Endothelial cell of umbilical vein (primary cell): ENCODE results near the gene TMEM128. TPM values are rescaled to one million over a fixed set of nuclear protein-coding genes. Genes with fewer than 3 reads are reported as not detected.

ENCODE experiments used
- BruUV-seq: library from RNA; stranded (reverse); fragments of 400-500 nt; replicated peaks from 2 replicates; lab custom pipeline; 2021; lab: Mats Ljungman, UMichigan
- CTCF ChIA-PET: fragments of 300-600, 350-600 bp; sonication (Branson Sonifier 250); formaldehyde crosslinking; loops from one replicate; lab custom pipeline; 2021; ENCODE audit warnings: antibody characterized with exemption, inconsistent platforms; lab: Charles Lee
- POLR2A ChIA-PET: fragments of 300-600, 350-600 bp; sonication (Branson Sonifier 250); formaldehyde crosslinking; loops from one replicate; lab custom pipeline; 2021; ENCODE audit warnings: antibody characterized with exemption, inconsistent platforms; lab: Charles Lee
- DNase-seq: peaks from one replicate; pipeline ENCODE4 v3.0.0-alpha.2; 2011; ENCODE audit warnings: low read depth, low spot score
- FAIRE-seq: peaks from 2 replicates; lab custom pipeline; 2011; peaks lifted over from hg19 to GRCh38; lab: Jason Lieb, UNC
- H2AFZ ChIP-seq: 2 replicates; pipeline ENCODE4 v1.6.0; 2012; ENCODE audit warnings: low read depth, low read length, control low read depth, inconsistent platforms
- H3K27ac ChIP-seq: 2 replicates; pipeline ENCODE4 v1.5.1; 2011; ENCODE audit warnings: low read depth, mild to moderate bottlenecking, control low read depth, low read length, moderate library complexity; ENCODE audit not compliant: insufficient read depth
- H3K27me3 ChIP-seq, 2 experiments: 2 replicates each; pipeline versions ENCODE4 v1.6.0 to v1.6.1; 2011; ENCODE audit warnings: low read length in 2 of 2, mixed read lengths in 1 of 2; ENCODE audit not compliant: control insufficient read depth in 2 of 2, insufficient read depth in 2 of 2
- H3K36me3 ChIP-seq, 2 experiments: 2 replicates in 1 of 2; 3 replicates in 1 of 2; pipeline ENCODE4 v1.5.1; 2011; ENCODE audit warnings: low read length in 2 of 2, mild to moderate bottlenecking in 1 of 2, moderate library complexity in 1 of 2; ENCODE audit not compliant: control insufficient read depth in 2 of 2, insufficient read depth in 2 of 2; ENCODE audit errors: extremely low read depth in 1 of 2
- H3K4me1 ChIP-seq: 3 replicates; pipeline ENCODE4 v1.5.1; 2011; ENCODE audit warnings: mild to moderate bottlenecking, low read length; ENCODE audit not compliant: control insufficient read depth, insufficient read depth; ENCODE audit errors: extremely low read depth
- H3K4me2 ChIP-seq: 2 replicates; pipeline ENCODE4 v1.6.1; 2011; ENCODE audit warnings: low read length, control low read depth, mixed read lengths; ENCODE audit not compliant: insufficient read depth
- H3K4me3 ChIP-seq, 3 experiments: fragments of 200-600 bp in 1 of 3; sonication (generic), shearing (Covaris generic) in 1 of 3; replicated peaks in 1 of 3; 2 replicates each; pipeline ENCODE4 v1.5.1; 2011 to 2016; ENCODE audit warnings: control low read depth in 3 of 3, low read length in 3 of 3, mild to moderate bottlenecking in 2 of 3, inconsistent platforms in 1 of 3, low read depth in 1 of 3, moderate library complexity in 1 of 3; ENCODE audit not compliant: insufficient read depth in 1 of 3
- H3K79me2 ChIP-seq: 2 replicates; pipeline ENCODE4 v1.6.0; 2012; ENCODE audit warnings: low read length, inconsistent platforms; ENCODE audit not compliant: control insufficient read depth, insufficient read depth
- H3K9ac ChIP-seq: replicated peaks from 2 replicates; pipeline ENCODE3; 2011; ENCODE audit warnings: low read length, control low read depth; ENCODE audit not compliant: insufficient read depth; ENCODE audit errors: extremely low read depth
- H3K9me1 ChIP-seq: replicated peaks from 3 replicates; pipeline ENCODE4 v1.6.0; 2011; ENCODE audit warnings: mild to moderate bottlenecking, low read length; ENCODE audit not compliant: control insufficient read depth, insufficient read depth; ENCODE audit errors: extremely low read depth
- H3K9me3 ChIP-seq: replicated peaks from 2 replicates; pipeline ENCODE4 v1.5.1; 2012; ENCODE audit warnings: low read length, inconsistent platforms; ENCODE audit not compliant: control insufficient read depth, insufficient read depth
- H4K20me1 ChIP-seq: replicated peaks from 2 replicates; pipeline ENCODE3; 2011; ENCODE audit warnings: mild to moderate bottlenecking, low read length; ENCODE audit not compliant: control insufficient read depth, insufficient read depth; ENCODE audit errors: extremely low read depth
- CTCF ChIP-seq, 2 donors: IDR thresholded peaks; 1 replicate in 1 of 2; 2 replicates in 1 of 2; pipeline ENCODE4 v1.5.1; 2011; ENCODE audit warnings: low read length in 2 of 2, mild to moderate bottlenecking in 2 of 2, moderate library complexity in 2 of 2, control low read depth in 1 of 2, inconsistent platforms in 1 of 2, low read depth in 1 of 2; ENCODE audit not compliant: insufficient read depth in 1 of 2; ENCODE audit errors: extremely low read depth in 1 of 2
- EZH2 ChIP-seq: IDR thresholded peaks from 2 replicates; pipeline ENCODE4 v1.6.1; 2012; ENCODE audit warnings: borderline replicate concordance, low read depth, mild to moderate bottlenecking, moderate library complexity, low read length, inconsistent platforms; ENCODE audit not compliant: severe bottlenecking
- FOS ChIP-seq: IDR thresholded peaks from 2 replicates; pipeline ENCODE4 v1.6.1; 2011; ENCODE audit warnings: mild to moderate bottlenecking, low read length, moderate library complexity, borderline replicate concordance; ENCODE audit not compliant: insufficient read depth
- GATA2 ChIP-seq: IDR thresholded peaks from 2 replicates; pipeline ENCODE4 v1.7.0; 2011; ENCODE audit warnings: low read depth, mild to moderate bottlenecking, moderate library complexity, mixed read lengths, low read length; ENCODE audit not compliant: insufficient read length, insufficient read depth
- JUN ChIP-seq: IDR thresholded peaks from 2 replicates; pipeline ENCODE4 v1.6.1; 2011; ENCODE audit warnings: borderline replicate concordance, low read depth; ENCODE audit not compliant: insufficient read length, insufficient read depth
- MYC ChIP-seq: IDR thresholded peaks from one replicate; pipeline ENCODE4 v1.6.1; 2011; ENCODE audit warnings: mild to moderate bottlenecking, low read depth, low read length
- POLR2A ChIP-seq: IDR thresholded peaks from 2 replicates; pipeline ENCODE4 v1.6.1; 2012; ENCODE audit warnings: low read depth, mild to moderate bottlenecking, control low read depth, low read length
- POLR2AphosphoS5 ChIP-seq: IDR thresholded peaks from 2 replicates; pipeline ENCODE4 v1.6.1; 2012; ENCODE audit warnings: low read depth, mild to moderate bottlenecking, control low read depth, low read length, moderate library complexity; ENCODE audit not compliant: insufficient read depth
- dilution Hi-C: fragments of 300-500 bp; cut with MboI; formaldehyde crosslinking; loops from one replicate; pipeline ENCODE4 v1.15.0; 2019; ENCODE audit warnings: low sequenced_read_pairs; ENCODE audit not compliant: extremely low pct_ligation_motif_present
- intact Hi-C: fragments of 100-400 bp; cut with micrococcal nuclease; formaldehyde crosslinking; loops from one replicate; pipeline ENCODE4 v1.10.0; 2022
- polyA plus RNA-seq, 4 experiments: library from polyadenylated mRNA; depleted of rRNA in 3 of 4; stranded (reverse) in 3 of 4; unstranded in 1 of 4; fragments of >200 nt; gene quantifications; 2 replicates each; pipeline versions ENCODE4 v1.2.1 to v1.2.3, GENCODE V29; 2011 to 2012; ENCODE audit warnings: missing spikeins in 1 of 4
- total RNA-seq: library from RNA; stranded (reverse); gene quantifications from 2 replicates; pipeline ENCODE4 v1.2.3, GENCODE V29; 2021
- TF ChIP-seq, protein P1 (sequence below): IDR thresholded peaks from 2 replicates; pipeline ENCODE4 v1.6.1; 2011; ENCODE audit not compliant: insufficient read depth, insufficient read length

TMEM128 gene
- total and polyA plus RNA-seq, 2 donors (not counting 3 experiments of a cell fraction or from before 2014, with no cell fraction given) = 11.5 to 23.8 TPM

DNA sequence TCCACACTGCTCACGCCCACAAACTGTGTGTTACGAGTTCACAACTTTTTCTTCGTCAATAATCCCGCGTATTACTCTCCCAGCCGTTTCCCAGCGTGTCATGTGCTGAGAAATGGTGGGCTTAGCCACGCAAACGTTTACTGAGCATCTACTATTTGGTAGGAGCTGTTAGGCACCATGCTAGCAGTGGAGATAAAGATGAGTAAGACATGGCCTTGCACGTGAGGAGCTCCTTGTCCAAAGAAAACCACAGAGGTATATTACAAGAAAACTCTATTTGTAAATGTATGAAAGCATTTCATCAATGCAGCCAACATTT lies 821 bp upstream of the TMEM128 start:
- H3K4me3 ChIP-seq = peak overlapping the region in 2 of 3 experiments; percentile 88 to 94
- peaks cover 2% of the 10 kb centered on the region for H3K79me2 ChIP-seq
- peak overlapping the region; percentile 99 for H3K27ac ChIP-seq
- DNase-seq (no peak), FAIRE-seq (no peak)
- no peaks in the 10 kb centered on the region for H3K9me3 ChIP-seq
- dilution Hi-C loops (no loop called here), intact Hi-C loops (no loop called here)
- H3K27me3 ChIP-seq = no peaks in the 10 kb centered on the region
- no TSS peak for BruUV-seq
- H3K4me1 ChIP-seq = peaks cover 14% of the 10 kb centered on the region
- H3K4me2 ChIP-seq = peak overlapping the region; percentile 97
- H3K9me1 ChIP-seq = no peaks in the 10 kb centered on the region
- H2AFZ ChIP-seq = peak overlapping the region; percentile 87
- ChIA-PET CTCF (interaction anchor here (1.0 to 2.1 kb wide), 6 partner anchors 11 to 89 kb away, joined by 3 to 10 read pairs (median 4); no protein-coding TSS in a partner anchor), POLR2A (no interaction called here)
- TF ChIP-seq POLR2A = no peak
- no peak for TF ChIP-seq POLR2AphosphoS5
- TF ChIP-seq CTCF (IDR thresholded peaks at IDR 0.05; ENCODE audit: extremely low read depth in 1 of 2, insufficient read depth in 1 of 2, low read depth in 1 of 2, low read length in 2 of 2) = no peak
- peak overlapping the region; percentile 97 for H3K9ac ChIP-seq
- H4K20me1 ChIP-seq = no peaks in the 10 kb centered on the region
- H3K36me3 ChIP-seq = peaks cover 1 to 9% of the 10 kb centered on the region in 2 experiments

- no peak for TF ChIP-seq JUN
- no peak for TF ChIP-seq POLR2A
- TF ChIP-seq, protein P1, sequence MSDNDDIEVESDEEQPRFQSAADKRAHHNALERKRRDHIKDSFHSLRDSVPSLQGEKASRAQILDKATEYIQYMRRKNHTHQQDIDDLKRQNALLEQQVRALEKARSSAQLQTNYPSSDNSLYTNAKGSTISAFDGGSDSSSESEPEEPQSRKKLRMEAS = no peak
- TF ChIP-seq GATA2 = no peak
- TF ChIP-seq CTCF (IDR thresholded peaks at IDR 0.05; ENCODE audit: extremely low read depth in 1 of 2, insufficient read depth in 1 of 2, low read depth in 1 of 2, low read length in 2 of 2) = no peak
- no peak for TF ChIP-seq MYC
- TF ChIP-seq EZH2 = no peak
- TF ChIP-seq POLR2AphosphoS5 = no peak
- no peak for TF ChIP-seq FOS
- Histone ChIP-seq H3K79me2 (peaks cover 2% of the 10 kb centered on the region), H3K4me3 (peak overlapping the region; percentile 87 to 94 (median 88)), H2AFZ (peak overlapping the region; percentile 87), H3K9me1 (no peaks in the 10 kb centered on the region), H3K4me1 (peaks cover 14% of the 10 kb centered on the region), H3K4me2 (peak overlapping the region; percentile 97), H3K27me3 (no peaks in the 10 kb centered on the region), H3K9ac (peak overlapping the region; percentile 97), H4K20me1 (no peaks in the 10 kb centered on the region), H3K9me3 (no peaks in the 10 kb centered on the region), H3K36me3 (peaks cover 3 to 9% of the 10 kb centered on the region in 2 experiments), H3K27ac (peak overlapping the region; percentile 99)
- DNase-seq = no peak
- intact Hi-C loops = no loop called here
- CTCF ChIA-PET = interaction anchor here (0.8 to 2.1 kb wide), 5 partner anchors 65 to 90 kb away, joined by 3 to 8 read pairs (median 5); no protein-coding TSS in a partner anchor
- dilution Hi-C loops = no loop called here
- no peak for FAIRE-seq
- POLR2A ChIA-PET = no interaction called here
- BruUV-seq = TSS peak; percentile 77
Observed at GRCh38 chr4:4247696-4248028, 361 bp downstream of the TMEM128 start.
